ENCODE data around the gene ZNF148. TPM values are rescaled to one million over a fixed set of nuclear protein-coding genes. Genes with fewer than 3 reads are reported as not detected.
A peak's percentile ranks its signal among the peaks of the same experiment; 100 is the strongest.

The ZNF148 gene
- total RNA-seq, 1 experiment from 2014 or later, result 21.5 TPM

- in situ Hi-C loops (cut with HindIII; ENCODE audit: low sequenced_read_pairs), result no loop called here
- DNase-seq (ENCODE audit: low spot score), result peak; percentile 78
Observed at GRCh38 chr3:125207507-125207906, 167.6 kb downstream of the ZNF148 start.

- no peak for DNase-seq (ENCODE audit: low spot score)
- in situ Hi-C loops (cut with HindIII; ENCODE audit: low sequenced_read_pairs), result no loop called here
Observed at GRCh38 chr3:125206934-125207333, 168.2 kb downstream of the ZNF148 start.

DNA sequence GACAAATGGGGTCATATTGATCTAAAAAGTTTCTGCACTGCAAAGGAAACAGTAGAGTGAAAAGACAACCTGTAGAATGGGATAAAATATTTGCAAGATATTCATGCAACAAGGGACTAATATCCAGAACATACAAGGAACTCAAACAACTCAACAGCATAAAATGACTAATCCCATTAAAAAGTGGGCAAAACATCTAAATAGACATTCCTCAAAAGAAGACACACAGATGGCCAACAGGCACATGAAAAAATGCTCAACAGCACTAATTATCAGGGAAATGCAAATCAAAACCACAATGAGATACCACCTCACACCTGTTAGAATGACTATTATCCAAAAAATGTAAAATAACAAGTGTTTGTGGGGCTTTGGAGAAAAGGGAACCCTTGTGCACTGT, 171.4 kb downstream of the ZNF148 start:
- DNase-seq (ENCODE audit: low spot score), result no peak

DNA sequence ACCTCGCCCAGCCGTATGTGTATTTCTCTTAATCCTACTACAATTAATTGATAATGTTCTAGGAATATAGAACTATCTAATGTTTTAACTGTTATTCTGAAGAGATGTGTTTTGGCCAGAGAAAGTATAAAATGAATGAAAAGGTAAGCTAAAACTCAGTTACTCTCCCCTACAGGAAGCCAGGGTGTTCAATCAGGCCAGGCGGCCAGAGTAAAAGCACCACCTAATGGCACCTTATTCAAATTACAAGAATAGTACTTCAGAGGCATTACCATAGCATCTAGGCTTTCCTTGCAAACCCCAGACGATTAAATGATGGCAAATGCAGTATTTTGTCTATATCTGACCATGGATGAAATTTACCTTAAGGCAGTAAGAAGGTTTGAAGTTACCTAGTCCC, 172.9 kb downstream of the ZNF148 start:
- in situ Hi-C loops (cut with HindIII; ENCODE audit: low sequenced_read_pairs), result no loop called here
- no peak for DNase-seq (ENCODE audit: low spot score)

More for the DNA sequence above, 171.4 kb downstream of the ZNF148 start:
- in situ Hi-C loops (cut with HindIII; ENCODE audit: low sequenced_read_pairs), result no loop called here

DNA sequence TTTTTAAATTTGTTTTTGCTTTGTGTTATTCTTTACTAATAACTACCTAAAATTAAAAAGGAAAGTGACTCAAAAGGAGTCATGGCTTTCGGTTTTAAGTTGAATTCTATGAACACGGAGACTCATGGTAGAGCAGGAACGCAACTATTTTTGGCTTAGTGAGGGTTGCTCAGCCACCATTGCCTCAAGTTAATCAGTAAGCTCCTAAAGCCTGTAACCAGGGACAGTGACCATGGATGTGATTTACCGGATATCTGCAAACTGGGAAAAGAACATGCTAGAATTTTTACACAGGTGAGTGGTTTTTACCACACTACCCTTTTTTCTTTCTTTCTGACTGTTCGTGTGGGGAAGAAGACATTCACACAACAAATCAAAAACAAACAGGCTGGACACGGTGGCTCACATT, 174.4 kb downstream of the ZNF148 start:
- DNase-seq (ENCODE audit: low spot score), result no peak

DNA sequence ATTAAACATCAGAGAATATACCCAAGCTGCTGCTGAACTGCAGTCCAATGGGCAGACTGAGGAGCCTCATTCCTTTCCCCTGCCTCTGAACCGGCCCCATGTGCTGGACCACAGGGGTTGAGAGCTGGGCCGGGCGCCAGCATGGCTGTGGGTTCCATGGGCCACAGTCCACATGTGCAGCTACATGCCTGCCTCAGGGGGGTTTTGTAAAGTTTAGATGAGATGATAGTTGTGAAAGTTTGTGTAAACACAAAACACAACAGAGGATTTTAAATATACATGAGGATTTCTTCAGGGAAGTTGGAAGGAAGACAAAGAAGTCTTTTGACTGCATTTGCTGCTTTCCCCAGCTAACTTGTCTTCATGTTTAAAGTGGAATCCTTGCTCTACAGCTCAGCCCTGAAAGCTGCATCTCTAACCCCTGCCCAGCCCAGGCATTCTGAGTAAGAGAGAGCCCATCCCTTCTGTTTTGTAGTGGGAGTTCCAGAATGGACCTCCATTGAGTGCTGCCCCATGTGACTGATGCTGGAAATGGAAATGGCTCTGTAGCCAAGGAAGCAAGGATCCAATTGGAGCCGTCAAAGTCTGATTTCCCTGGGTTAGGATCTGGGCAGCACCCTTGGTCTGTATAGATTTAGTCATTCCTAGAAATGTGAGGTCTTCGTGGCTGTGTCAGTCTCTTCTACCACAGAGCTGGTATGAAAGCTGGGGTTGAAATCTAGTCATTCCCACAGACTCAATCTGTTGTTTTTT, 180.1 kb downstream of the ZNF148 start:
- DNase-seq (ENCODE audit: low spot score), result no peak
- in situ Hi-C loops (cut with HindIII; ENCODE audit: low sequenced_read_pairs), result no loop called here

More for the DNA sequence above, 174.4 kb downstream of the ZNF148 start:
- in situ Hi-C loops (cut with HindIII; ENCODE audit: low sequenced_read_pairs), result no loop called here

DNA sequence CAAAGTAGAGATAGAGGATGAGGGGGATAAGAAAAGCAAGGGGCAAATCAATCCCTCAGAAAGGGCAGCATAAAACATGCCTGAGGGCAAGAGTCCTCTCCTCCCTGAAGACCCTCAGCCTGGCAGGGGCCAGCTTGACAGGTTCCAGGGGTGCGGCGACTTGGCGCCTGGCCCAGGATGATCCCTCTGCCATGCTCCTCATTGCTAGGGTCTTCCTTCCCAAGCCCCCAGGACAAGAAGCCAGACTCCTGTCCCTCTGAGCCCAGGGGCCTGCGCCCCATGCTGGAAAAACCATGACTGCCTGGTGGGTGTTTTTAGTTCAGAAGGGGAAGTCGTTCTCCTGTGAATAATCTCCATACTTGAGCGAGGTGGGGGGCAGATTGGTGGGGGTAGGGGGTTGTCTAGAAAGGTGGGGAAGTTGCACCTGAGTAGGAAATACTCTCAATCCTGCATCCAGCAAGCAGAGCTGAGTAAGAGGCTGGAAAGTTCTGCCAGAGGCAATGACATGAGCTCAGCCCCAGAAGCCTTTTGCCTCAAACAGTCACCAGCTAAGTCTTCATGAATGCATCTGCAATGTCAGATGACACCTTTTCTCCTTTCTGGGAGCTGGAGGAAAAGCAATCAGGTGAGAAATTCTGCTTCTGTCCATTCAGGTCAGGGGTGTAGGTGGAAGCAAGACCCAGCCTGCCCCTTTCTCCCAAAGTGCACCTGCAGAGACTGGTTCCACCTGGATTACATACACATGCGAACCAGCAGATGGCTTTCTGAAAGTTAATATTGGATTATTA, 180.9 kb downstream of the ZNF148 start:
- in situ Hi-C loops (cut with HindIII; ENCODE audit: low sequenced_read_pairs), result no loop called here
- no peak for DNase-seq (ENCODE audit: low spot score)

- in situ Hi-C loops (cut with HindIII; ENCODE audit: low sequenced_read_pairs), result no loop called here
- DNase-seq (ENCODE audit: low spot score), result no peak
Observed at GRCh38 chr3:125192190-125193035, 182.7 kb downstream of the ZNF148 start.

GRCh38 chr3:125191730-125192129, 183.4 kb downstream of the ZNF148 start:
- no peak for DNase-seq (ENCODE audit: low spot score)
- in situ Hi-C loops (cut with HindIII; ENCODE audit: low sequenced_read_pairs), result no loop called here

GRCh38 chr3:125191256-125191655, 183.9 kb downstream of the ZNF148 start:
- in situ Hi-C loops (cut with HindIII; ENCODE audit: low sequenced_read_pairs), result no loop called here
- no peak for DNase-seq (ENCODE audit: low spot score)

DNA sequence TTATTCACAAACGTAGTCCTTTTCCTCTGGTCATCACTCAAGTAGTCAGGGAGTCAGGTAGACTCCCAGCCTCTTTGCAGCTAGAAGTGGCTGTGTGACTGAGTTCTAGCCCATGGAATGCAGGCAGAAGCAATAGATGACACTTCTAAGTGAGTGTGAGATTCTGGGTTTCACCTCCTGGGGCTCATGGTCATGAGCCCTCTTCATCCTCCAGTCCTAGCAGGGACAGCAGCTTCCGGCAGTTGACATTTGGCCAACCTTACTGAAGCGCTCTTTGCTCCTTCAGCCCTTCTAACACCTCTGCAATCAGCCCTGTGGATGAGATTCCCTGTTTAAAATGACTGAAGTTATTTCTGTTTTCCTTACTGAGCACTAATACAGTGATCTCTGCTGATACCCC, 184.3 kb downstream of the ZNF148 start:
- in situ Hi-C loops (cut with HindIII; ENCODE audit: low sequenced_read_pairs), result no loop called here

DNA sequence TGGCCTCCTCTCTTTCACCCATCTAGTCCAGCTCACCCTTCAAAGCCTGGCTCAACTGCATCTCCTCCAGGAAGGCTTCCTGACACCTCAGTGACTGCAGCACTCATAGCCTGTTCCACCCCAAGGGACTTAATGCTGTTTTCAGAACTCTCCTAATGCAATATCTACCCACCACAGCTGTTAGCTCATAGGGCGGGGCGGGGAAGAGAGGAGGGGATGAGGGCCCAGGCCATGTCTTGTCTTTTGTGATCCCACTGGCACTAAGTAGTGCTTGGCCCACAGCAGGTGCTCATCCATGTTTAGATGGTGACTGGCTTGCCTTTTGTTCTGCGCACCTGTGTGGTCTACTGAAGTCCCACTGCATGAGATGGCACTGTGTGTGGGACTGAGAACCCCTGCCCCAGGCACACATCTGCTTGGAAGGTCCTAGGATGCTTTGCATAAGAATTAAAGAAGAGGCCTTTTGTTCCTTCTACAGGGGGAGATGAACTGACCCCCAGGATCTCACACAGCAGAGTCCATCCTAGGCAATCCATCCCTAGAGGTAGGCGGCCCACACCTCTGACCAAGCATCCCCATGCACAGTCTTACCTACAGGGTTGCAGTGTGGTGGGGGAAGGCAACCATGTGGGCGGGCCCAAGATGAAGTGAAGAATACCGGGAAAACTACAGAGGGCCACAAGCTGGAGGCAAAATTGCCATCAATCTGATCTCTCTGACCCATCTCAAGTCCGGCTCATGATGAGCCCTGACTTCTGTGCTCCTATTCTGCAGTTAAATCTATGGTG, 185.6 kb downstream of the ZNF148 start:
- in situ Hi-C loops (cut with HindIII; ENCODE audit: low sequenced_read_pairs), result no loop called here
- DNase-seq (ENCODE audit: low spot score), result no peak

More for the DNA sequence above, 184.3 kb downstream of the ZNF148 start:
- no peak for DNase-seq (ENCODE audit: low spot score)

DNA sequence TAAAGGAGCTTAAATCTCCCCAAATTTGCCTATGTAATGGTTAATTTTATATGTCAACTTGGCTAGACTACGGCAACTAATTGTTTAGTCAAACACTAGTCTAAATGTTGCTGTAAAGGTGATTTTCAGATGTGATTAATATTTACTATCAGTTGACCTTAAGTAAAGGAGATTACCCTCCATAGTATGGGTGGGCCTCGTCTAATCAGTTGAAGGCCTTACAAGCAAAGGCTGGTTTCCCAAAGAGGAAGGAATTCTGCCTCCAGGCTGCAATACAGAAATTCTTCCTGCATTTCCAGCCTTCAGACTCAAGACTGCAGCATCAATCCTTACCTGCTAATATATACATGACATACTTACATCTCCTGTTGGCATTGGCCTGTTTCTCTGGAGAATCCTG, 186.2 kb downstream of the ZNF148 start:
- DNase-seq (ENCODE audit: low spot score), result no peak
- in situ Hi-C loops (cut with HindIII; ENCODE audit: low sequenced_read_pairs), result no loop called here

- in situ Hi-C loops (cut with HindIII; ENCODE audit: low sequenced_read_pairs), result no loop called here
- DNase-seq (ENCODE audit: low spot score), result no peak
Observed at GRCh38 chr3:125187599-125187910, 187.6 kb downstream of the ZNF148 start.

DNA sequence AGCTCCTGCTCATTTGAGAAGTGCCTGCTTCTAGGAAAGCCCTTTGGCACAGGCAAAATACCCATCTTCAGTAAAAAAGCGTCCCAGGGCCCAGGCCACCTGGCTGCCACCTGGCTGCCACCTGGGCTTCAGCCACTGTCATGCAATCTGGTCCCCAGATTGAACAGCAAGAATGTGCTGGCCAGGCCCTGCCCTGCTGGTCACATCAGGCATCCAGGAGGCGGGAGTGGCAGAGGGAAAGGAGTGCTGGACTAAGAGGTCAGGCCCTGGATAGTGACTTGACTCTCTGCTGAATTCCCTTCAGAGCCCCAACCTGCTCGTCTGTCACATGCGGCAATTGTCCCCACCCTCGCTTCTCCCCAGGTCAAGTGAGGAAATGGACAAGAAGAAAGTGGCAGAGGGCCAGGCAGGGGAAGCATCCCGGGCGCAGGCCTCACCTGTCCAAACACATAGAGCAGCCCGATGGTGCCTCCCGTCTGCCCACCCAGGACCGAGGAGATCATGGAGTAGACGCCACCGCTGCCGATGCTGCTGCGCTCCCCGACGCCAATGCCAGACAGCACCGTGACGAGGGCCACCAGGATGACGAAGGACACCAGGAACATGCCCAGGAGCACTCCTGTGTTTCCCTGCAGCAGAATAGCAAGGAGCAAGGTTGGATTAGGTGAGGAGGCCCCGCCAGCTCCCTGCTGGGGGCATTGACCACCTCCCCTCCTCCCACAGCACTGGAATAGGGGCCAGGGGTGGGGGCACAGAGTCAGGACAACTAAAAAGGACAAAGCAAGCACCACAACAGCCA, 188.1 kb downstream of the ZNF148 start:
- in situ Hi-C loops (cut with HindIII; ENCODE audit: low sequenced_read_pairs), result no loop called here
- peak; percentile 92 for DNase-seq (ENCODE audit: low spot score)

- in situ Hi-C loops (cut with HindIII; ENCODE audit: low sequenced_read_pairs), result no loop called here
- no peak for DNase-seq (ENCODE audit: low spot score)
Observed at GRCh38 chr3:125186261-125186787, 188.8 kb downstream of the ZNF148 start.

- DNase-seq (ENCODE audit: low spot score), result no peak
- in situ Hi-C loops (cut with HindIII; ENCODE audit: low sequenced_read_pairs), result no loop called here
Observed at GRCh38 chr3:125185805-125186204, 189.3 kb downstream of the ZNF148 start.

GRCh38 chr3:125179884-125180240, 195.3 kb downstream of the ZNF148 start:
- in situ Hi-C loops (cut with HindIII; ENCODE audit: low sequenced_read_pairs), result no loop called here
- no peak for DNase-seq (ENCODE audit: low spot score)
